HG02870 (cell line): ENCODE data around the gene CCL14.
"Not testable (repeated sequence)": the region's sequence is repeated elsewhere in the genome, so short reads cannot be mapped to it uniquely, and the experiment has no call there.

Source experiments
- ATAC-seq: cut with Tn5 transposase; IDR thresholded peaks from one replicate; pipeline ENCODE4 v1.9.1; 2021; ENCODE audit warnings: mild to moderate bottlenecking, moderate library complexity; ENCODE audit not compliant: unreplicated experiment

Gene CCL14

DNA sequence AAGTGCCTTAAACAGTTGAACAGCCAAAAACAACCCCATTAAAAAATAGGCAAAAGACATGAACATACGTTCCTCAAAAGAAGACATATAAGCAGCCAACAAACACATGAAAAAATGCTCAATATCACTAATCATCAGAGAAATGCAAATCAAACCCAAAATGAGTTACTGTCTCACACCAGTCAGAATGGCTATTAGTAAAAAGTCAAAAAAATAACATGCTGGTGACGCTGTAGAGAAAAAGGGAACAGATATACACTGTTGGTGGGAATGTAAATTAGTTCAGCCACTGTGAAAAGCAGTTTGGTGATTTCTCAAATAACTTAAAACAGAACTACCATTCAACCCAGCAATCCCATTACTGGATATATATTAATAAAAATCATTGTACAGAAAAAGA is 8.8 kb upstream of the CCL14 start:
- not testable (repeated sequence) for ATAC-seq

DNA sequence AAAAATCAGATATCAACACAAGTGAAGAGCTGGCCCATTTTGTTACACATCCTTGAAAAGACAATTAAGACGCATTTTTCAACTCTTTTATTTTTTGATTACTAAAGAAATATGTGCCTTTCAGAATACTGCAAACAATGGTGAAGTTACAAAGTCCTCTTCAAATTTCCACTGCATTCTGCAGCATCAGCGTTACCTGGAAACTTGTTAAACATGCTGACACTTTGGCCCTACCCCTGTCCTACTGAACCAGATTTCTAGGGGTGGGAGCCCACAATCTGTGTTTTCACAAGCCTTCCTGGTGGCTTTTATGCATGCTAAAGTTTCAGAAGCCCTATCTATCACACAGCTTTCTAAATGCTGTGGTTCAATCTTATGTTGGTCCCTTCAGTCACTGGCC is 4.5 kb upstream of the CCL14 start:
- ATAC-seq: no peak

DNA sequence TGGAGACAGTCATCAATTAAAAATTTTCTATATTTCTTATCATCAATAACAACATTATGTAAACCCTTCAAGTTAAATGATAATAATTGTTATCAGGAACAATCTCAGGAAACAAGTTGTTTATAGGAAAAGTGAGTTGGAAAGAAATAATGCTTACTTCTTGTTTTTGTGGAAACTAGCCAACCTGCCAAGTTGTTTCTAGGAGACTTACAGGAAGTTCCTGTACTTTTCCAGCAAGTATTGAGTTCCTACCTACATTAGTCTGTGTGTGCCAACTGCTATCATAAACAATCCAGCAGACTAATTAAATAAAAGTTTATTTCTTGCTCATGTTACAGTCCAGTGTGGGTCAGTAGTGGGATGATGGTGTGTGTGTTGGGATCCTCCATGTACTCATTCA is 1.6 kb upstream of the CCL14 start:
- ATAC-seq: no peak

DNA sequence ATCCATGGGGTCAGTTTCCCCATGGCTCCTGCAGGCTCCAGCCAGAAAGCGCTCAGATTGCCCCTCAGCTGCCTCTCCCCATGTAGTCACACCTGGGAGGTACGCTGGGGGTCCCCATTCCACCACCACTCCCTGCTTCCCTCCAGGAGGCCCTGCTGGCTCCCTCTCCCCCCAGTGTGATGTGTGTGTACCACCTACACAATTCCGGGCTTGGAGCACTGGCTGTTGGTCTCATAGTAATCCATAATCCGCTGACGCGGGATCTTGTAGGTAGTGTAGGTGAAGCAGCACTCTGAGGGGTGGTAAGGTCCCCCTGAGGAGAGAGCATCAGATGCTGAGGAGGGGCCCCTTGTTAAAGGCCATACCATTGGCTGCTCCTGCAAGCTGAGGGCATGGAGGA is 2.4 kb downstream of the CCL14 start:
- no peak for ATAC-seq

DNA sequence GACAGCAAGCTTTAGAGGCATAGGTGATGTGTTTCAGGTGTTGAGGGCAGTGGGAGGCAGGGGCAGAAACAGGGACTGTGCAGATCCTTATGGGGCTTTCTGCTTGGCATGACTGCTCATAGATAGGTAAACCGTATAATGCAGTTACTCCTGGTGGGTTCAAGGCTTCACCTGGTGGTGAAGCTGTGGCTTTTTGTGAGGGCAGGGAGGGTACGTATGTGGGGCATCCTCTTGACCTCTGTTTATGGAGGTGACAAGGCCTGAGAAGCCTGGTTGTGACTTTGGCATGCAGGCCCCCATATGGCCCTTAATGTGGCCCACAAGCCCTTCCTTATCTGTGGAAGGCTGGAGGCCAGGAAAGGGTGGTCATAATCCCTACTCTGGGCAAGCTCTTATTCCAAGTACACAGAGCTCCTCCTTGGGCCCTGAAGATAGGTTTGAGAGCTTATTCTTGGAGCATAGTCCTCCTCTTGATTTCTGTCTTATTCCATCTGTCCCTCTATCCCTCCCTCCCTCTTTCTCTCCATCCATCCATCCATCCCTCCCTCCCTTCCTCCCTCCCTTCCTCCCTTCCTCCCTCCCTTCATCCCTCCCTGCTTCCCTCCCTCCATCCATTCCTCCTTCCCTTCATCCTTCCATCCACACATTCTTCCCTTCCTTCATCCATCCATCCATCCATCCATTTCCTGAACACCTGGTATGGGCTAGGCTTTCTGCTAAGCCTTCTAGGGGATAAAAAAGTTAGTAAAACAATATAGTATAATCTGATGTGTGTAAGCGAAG is 3.9 kb downstream of the CCL14 start:
- no peak for ATAC-seq

DNA sequence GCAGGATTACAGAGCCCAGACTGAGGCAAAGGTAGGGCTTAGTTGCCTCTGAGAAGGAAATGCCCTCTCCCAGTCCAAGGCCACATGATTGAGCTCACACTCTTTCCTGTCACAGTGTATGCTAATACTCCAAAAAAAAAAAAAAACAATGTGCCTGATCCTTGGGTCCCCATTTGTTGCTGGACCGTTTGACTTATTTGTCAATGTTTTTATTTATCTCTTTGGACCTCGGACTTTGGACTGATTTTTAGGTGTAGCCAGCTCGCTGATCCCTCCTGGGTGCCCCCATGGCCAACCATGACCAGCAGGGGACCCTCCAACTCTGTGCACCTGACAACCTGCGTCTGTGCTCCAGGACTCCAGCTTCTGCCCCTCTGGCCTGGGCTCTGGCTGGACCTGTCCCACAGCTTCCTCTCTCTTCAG is 4.6 kb downstream of the CCL14 start:
- ATAC-seq: no peak

DNA sequence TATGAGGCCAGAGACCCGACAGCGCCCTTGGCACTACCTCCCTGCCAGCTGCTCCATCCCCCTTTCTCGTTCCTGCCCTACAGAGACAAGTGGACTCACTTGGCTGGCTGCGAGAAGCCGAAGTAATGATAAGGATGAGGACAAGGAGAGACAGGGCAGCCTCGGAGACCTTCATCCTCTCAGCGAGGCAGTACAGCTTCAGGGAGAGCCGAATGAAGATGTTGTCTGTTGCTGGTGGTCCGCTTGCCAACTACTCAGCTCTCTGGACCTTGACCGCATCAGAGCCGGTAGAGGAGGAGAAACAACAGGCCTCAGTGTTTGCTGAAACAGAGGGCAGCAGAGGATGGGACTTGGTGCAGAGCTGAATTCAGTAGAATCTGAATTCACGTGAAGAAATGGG is 5.3 kb downstream of the CCL14 start, which contains the start of gene CCL16:
CCL16 (minus strand) TSS at position 252 of the 400 bp plus-strand sequence; CDS start at position 175, 77 bp downstream.
- ATAC-seq: no peak

DNA sequence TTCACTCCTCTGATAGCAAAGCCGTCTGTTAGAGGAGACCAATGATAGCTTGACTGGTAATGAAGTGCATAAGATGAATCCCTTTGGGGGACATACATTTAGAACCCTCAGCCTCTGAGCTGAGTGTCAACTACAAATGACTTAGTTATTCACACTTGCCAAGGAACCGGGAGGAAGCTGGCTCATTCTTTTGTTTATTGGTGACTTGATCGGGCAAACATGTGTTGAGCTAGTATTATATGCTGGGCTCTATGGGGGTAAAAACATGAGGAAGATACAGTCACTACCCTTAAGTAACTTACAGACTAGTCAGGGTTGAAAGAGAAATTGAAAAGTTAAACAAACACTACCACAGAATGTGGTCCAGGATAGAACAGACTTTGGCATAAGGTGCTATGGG is 8.2 kb downstream of the CCL14 start:
- ATAC-seq: no peak

DNA sequence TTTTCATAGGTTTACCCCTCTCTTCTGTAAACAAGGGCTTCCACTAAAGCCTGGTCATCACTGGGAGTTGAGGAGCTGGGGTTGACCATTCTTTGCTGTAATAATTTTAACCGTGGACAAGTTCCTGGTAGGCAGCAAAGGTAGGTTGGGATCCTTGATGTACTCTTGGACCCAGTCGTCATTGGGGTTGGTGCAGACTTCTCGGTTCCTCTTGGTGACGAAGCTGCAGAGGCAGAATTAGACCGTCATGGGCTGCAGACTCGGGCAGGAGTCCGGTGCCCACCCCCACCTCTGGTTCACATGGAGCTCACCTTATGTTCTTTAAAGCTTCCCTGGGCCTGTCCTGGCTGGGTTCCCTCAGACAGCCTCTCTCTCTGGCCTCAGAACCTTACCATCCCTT is 9.0 kb downstream of the CCL14 start:
- no peak for ATAC-seq

DNA sequence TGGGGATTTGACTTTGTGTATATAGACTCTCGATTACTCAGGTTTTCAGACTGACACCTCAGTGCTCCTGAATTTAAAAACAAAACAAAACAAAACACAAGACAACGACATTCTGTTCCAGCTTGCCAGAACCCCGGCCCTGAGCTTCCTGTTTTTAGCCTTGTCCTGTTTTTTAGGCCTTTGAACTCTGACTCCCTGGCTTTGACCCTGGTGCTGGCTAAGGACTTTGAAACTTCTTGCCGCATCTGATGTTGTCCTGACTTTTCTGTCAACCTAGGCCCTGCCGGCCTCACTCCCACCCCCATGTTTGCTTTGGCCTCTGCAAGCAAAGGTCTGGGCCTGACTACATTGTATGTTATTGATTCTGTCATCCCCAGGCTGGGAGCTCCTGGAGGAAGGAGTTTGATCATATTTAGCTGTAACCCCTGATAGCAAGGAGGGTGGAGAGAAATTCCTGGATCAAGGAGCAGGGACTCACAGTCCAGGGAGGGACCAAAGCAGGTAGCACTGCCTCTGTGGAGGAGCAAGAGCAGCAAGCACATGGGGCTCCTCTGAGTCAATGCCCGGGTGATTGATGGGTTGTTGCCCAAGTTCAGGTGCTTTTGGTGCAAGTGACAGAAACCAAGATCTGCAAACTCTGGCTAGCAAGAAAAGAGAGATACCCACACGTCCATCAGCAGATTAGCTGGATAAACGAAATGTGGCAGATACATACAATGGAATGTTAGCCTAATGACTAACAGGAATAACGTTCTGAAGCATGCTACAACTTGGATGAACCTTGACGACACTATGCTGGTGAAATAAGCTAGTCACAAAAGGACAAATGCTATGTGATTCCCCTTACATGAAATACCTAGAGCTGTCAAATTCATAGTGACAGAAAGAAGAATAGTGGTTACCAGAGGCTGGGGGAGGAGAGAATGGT is 12.9 kb downstream of the CCL14 start:
- ATAC-seq: no peak

DNA sequence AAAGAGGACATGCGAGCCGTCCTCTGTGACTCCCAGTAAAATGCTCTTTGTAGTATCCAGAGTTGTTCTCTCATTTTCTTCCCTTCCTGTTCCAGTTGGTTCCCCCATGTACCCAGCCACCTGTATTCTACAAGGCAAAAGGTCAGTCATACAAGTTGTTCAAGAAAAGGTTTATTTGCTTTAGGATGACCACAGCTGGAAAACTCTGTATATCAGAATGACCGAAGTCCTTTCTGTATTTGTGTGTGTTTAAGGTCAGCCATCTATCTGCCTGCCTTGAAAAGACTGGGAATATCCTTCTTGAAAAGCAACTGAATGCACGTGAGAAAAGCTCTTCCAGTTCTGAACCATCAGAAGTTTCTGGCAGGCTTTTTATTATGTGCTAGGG is 13.6 kb downstream of the CCL14 start:
- no peak for ATAC-seq

DNA sequence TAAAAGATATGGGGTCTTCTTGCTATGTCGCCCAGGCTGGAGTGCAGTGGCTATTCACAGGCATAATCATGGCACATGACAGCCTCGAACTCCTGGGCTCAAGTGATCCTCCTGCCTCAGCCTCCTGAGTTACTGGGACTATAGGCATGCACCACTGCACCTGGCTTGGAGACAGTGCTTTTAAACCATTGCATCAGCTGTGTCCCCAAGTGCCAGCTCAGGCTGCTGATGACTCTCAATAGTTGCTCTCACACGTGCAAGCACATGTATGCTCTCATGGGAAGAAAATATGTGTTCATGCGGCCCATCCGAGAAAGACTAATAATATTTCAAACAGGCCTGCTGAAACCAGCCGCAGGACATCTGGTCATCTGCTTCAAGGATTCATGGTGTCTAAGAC is 14.0 kb downstream of the CCL14 start:
- no peak for ATAC-seq

DNA sequence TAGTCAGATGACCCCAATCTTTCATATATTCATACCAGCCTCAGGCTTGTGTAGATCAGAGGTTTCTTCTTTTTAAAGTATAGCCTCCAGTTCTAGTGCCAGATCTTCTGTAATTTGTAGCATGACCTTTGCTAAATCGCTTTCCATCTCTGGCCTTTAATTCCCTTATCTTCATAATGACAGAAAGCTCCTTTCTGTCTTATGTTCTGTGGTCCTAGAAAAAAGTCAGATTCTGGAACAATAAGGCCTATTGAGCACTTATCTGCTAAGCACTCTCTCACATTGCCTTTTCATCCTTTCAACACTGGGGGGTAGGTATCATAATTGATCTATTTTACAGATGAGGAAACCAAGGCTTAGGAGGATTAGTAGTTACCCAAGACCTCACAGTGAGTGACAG is 14.5 kb downstream of the CCL14 start:
- ATAC-seq: no peak

DNA sequence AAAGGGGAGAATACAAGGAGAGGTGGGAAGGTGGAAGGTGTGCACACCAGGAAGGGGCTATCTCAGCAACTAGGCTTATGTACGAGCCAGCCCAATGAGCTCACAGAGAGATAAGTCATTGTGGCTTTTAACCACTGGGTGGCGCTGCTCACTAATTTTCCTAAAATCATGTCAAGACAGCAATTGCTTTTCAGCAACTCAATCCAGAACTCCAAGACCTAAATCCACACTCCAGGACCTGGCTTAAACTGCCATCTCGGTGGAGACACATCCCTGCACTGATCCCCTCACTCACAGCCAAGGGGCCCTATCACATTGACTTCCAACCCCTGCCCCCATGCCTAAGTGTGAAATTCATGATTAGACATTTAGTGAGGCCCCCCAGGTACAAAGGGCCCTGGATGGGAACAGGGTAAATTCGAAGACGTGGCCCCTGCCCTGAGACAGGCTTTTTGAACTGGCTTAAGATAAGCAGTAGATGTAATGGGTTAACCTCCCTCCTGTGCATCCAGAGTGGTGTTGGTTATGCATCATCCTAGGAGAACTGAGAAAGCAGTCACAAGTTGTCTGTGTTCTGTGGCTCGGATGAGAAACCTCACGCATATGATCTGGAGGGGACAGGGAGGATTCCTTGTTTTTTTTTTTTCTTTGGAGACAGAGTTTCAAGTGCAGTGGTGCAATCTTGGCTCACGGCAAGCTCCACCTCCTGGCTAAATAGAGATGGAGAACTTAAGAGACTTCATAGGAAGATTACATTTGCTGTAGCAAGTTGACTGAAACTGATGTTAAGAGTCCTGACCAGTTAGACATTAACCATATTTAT is 16.8 kb downstream of the CCL14 start:
- ATAC-seq: no peak

DNA sequence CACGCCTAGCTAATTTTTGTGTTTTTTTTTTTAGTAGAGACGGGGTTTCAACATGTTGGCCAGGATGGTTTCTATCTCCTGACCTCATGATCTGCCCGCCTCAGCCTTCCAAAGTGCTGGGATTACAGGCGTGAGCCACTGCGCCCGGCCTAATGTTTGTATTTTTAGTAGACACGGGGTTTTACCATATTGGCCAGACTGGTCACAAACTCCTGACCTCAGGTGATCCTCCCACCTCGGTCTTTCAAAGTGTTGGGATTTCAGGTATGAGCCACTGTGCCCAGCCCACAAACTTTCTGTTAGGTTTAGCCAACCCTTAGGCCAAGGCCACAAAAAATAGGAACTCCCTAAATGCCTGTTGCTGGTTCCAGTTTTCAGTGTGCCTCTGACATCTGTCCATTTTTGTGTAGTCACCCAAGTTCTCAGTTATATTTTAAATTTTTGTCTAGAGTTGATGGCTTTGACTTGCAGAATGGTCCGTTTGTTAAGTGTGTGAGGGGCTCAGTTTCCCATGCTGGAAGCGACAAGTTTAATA is 17.9 kb downstream of the CCL14 start:
- no peak for ATAC-seq

DNA sequence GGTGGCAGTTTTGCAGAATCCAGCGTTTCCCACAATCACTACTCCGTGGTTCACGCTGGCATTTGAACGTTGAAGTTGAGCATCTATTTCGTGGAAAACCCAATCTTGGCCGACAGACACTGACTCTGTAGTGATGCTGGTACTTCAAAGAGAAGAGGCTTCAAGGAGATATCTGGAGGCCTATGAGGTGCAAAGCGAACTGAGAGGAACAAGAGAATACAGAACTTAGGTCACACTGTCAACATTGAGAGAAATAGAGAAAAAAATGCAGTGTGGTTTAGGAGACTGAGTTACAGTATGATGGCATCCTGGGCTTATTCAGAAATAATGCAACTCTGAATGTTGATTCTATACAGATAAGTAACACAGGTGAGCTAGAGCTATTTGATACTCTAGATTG is 21.3 kb downstream of the CCL14 start:
- ATAC-seq: no peak

DNA sequence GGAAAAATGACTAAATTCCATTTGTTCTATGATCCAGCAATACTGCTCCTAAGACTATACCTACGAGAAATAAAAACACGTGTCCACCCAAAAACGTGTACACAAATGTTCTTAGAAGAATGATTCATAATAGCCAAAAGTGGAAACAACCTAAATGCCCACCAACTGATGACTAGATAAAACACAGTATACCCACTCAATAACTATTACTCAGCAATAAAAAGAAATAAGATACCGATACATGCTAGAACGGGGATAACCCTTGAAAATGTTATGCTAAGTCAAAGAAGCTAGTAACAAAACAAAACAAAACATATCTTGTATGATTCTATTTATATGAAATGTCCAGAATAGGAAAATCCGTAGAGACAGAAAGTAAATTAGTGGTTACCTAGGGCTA is 22.9 kb downstream of the CCL14 start:
- no peak for ATAC-seq

DNA sequence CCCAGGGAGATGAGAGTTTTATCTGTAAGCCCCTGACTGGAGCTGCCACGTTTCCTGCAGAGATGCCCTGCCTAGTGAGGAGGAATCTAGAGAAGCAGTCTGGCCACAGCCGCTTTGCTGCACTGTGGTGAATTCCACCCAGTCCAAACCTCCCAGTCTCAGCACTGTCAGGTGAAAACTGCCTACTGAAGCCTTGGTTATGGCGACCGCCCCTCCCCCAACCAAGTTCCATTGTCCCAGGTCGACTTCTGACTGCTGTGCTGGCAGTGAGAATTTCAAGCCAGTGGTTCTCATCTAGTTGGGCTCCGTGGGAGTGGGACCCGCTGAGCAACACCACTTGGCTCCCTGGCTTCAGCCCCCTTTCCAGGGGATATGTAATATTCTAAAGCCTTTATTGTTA is 32.8 kb downstream of the CCL14 start:
- no peak for ATAC-seq

DNA sequence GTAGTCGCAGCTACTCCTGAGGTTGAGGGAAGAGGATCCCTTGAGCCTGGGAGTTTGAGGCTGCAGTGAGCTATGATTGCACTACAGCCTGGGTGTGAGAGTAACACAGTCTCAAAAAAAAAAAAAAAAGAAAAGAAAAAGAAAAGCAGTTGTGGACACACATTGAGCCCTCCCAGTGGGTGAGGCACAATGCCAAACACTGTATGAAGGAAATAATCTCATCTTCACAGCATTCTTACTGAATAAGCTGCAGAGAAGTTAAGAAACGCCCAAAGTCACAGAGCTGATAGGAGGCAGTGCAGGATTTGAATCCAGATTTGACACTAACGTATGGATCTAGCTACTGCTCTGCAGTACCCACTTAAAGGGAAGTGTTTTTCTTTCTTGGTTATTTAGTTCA is 37.1 kb downstream of the CCL14 start:
- ATAC-seq: no peak

DNA sequence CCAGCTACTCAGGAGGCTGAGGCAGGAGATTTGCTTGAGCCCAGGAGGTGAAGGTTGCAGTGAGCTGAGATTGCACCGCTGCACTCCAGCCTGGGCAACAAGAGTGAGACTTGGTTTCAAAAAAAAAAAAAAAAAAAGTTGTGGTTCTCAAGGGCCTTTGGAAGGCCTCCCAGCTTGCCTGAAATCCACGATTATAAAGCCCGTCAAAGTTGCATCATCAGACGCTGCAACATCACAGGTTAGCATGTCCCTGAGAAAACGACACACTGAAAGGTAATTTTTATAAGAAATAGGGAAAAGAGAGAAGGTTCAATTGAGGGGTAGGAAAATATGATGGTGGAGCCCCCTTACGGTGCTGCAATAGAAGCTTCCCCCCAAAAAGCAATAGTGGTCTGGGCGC is 38.4 kb downstream of the CCL14 start:
- ATAC-seq: no peak

DNA sequence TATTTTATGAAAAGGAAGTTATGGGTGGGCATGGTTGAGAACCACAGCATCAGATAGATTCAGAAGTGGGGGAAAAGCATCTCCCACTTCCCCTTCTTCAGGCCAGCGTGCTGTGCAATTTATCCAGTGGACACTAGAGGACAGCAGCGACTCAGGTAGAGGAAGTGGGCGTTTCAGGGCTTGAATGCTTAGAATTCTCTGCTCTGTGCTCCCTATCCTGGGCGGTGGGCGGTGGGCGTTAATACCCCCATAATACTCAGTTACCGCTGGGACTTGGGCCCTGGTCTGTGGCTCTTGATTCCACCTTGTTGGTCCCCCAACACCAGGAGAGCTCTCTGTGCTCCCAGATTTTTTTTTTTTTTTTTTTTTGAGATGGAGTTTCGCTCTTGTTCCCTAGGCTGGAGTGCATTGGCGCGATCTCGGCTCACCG is 39.4 kb downstream of the CCL14 start:
- no peak for ATAC-seq
